ENCODE measurements around the gene HIPK4.
"Not testable (repeated sequence)": the region's sequence is repeated elsewhere in the genome, so short reads cannot be mapped to it uniquely, and the experiment has no call there.

Gene HIPK4

DNA sequence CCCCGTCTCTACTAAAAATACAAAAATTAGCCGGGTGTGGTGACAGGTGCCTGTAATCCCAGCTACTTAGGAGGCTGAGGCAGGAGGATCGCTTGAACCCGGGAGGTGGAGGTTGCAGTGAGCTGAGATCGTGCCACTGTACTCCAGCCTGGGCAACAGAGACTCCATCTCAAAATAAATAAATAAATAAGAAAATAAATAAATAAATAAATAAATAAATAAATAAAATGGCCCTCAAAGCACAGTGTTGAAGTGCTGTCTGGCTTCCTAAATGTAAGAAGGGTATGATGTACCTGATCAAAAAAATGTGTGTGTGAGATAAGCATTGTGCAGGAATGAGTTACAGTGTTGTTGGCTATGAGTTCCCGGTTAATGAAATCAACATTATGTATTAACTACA, 56.9 kb downstream of the HIPK4 start:
- not testable (repeated sequence) for DNase-seq

- no peak for DNase-seq
Measured at GRCh38 chr19:40332669-40333068, 57.3 kb downstream of the HIPK4 start.

- no peak for DNase-seq
Measured at GRCh38 chr19:40331052-40331451, 58.9 kb downstream of the HIPK4 start.

Data from NCI-H526 treated with DMSO at 0.1 percent for 48 hours (cell line).